GM18498 (cell line): ENCODE measurements around the gene SPATA21.

Source experiments
- ATAC-seq: cut with Tn5 transposase; IDR thresholded peaks from one replicate; pipeline ENCODE4 v1.9.1; 2021; ENCODE audit warnings: mild to moderate bottlenecking, moderate library complexity; ENCODE audit not compliant: unreplicated experiment

The SPATA21 gene

GRCh38 chr1:16451841-16452528 is 14.8 kb upstream of the SPATA21 start:
- ATAC-seq, result no peak

- no peak for ATAC-seq
Measured at GRCh38 chr1:16450863-16451481, 13.7 kb upstream of the SPATA21 start.

GRCh38 chr1:16449666-16450065 is 12.4 kb upstream of the SPATA21 start:
- no peak for ATAC-seq

- no peak for ATAC-seq
Measured at GRCh38 chr1:16449065-16449464, 11.8 kb upstream of the SPATA21 start.

- ATAC-seq, result no peak
Measured at GRCh38 chr1:16447641-16448040, 10.4 kb upstream of the SPATA21 start.

- no peak for ATAC-seq
Measured at GRCh38 chr1:16446116-16446515, 8.9 kb upstream of the SPATA21 start.

GRCh38 chr1:16445052-16445451 is 7.8 kb upstream of the SPATA21 start:
- ATAC-seq, result no peak

- no peak for ATAC-seq
Measured at GRCh38 chr1:16443975-16444770, 6.9 kb upstream of the SPATA21 start.

GRCh38 chr1:16442941-16443340 is 5.7 kb upstream of the SPATA21 start:
- no peak for ATAC-seq

GRCh38 chr1:16442265-16442664 is 5.0 kb upstream of the SPATA21 start:
- ATAC-seq, result no peak

GRCh38 chr1:16441282-16441665 is 4.0 kb upstream of the SPATA21 start:
- ATAC-seq, result no peak

- peak; percentile 85 for ATAC-seq
Measured at GRCh38 chr1:16440470-16441281, 3.5 kb upstream of the SPATA21 start, which contains the start of gene NECAP2. TSS of gene NECAP2 (plus strand) at chr1:16440724. CDS start at chr1:16440762, 38 bp downstream.

GRCh38 chr1:16440131-16440469 is 2.9 kb upstream of the SPATA21 start:
- ATAC-seq, result peak; percentile 15

GRCh38 chr1:16438924-16439323 is 1.7 kb upstream of the SPATA21 start:
- ATAC-seq, result no peak

GRCh38 chr1:16438516-16438915 is 1.3 kb upstream of the SPATA21 start:
- ATAC-seq, result no peak

GRCh38 chr1:16434501-16434900 is 2.7 kb downstream of the SPATA21 start:
- no peak for ATAC-seq

- no peak for ATAC-seq
Measured at GRCh38 chr1:16434007-16434406, 3.2 kb downstream of the SPATA21 start.

- ATAC-seq, result no peak
Measured at GRCh38 chr1:16433030-16433429, 4.2 kb downstream of the SPATA21 start.

GRCh38 chr1:16430606-16431005 is 6.6 kb downstream of the SPATA21 start:
- ATAC-seq, result no peak

- ATAC-seq, result no peak
Measured at GRCh38 chr1:16425125-16426025, 11.8 kb downstream of the SPATA21 start.
